Astrocyte of the hippocampus (primary cell): ENCODE data around the gene KBTBD7.

ENCODE experiments used
- DNase-seq: peaks from one replicate; pipeline ENCODE4 v3.0.0; 2011; ENCODE audit warnings: low read depth, low spot score

The KBTBD7 gene, protein sequence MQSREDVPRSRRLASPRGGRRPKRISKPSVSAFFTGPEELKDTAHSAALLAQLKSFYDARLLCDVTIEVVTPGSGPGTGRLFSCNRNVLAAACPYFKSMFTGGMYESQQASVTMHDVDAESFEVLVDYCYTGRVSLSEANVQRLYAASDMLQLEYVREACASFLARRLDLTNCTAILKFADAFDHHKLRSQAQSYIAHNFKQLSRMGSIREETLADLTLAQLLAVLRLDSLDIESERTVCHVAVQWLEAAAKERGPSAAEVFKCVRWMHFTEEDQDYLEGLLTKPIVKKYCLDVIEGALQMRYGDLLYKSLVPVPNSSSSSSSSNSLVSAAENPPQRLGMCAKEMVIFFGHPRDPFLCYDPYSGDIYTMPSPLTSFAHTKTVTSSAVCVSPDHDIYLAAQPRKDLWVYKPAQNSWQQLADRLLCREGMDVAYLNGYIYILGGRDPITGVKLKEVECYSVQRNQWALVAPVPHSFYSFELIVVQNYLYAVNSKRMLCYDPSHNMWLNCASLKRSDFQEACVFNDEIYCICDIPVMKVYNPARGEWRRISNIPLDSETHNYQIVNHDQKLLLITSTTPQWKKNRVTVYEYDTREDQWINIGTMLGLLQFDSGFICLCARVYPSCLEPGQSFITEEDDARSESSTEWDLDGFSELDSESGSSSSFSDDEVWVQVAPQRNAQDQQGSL

DNA sequence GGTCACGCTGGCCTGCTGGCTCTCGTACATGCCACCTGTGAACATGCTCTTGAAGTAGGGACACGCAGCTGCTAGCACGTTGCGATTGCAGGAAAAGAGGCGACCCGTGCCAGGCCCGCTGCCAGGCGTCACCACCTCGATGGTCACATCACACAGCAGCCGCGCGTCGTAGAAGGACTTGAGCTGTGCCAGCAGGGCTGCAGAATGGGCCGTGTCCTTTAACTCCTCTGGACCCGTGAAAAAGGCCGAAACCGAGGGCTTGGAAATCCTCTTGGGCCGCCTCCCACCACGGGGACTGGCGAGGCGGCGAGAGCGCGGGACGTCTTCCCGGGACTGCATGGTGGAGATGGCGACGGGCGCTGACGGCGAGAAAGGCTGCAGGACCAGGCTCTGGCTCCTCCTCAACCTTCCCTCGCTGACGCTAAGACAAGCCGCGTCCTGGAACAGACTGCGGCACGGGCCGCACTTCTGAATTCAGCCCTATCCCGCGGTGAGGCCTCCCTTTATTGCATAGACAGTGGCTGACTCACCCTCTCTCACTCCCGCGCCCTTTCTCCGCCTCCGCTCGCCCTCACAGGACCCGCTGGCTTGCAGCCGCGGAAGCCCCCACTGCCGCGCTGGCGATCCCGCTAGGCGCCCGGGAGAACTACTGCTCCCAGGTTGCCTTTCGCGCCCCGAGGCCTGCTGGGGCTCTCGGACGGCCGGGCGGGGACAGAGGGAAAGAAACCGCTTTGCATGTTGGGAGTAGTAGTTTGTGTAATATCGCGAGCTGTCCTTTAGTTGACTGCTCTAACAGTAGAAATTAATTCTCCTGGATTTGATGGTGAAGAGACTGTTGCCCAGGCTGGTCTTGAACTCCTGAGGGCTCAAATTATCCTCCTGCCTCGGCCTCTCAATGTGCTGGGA is at the start of gene KBTBD7:
KBTBD7 (minus strand) TSS at position 651 of the 906 bp plus-strand sequence; CDS start at position 339, 312 bp downstream.
- peak; percentile 99 for DNase-seq

DNA sequence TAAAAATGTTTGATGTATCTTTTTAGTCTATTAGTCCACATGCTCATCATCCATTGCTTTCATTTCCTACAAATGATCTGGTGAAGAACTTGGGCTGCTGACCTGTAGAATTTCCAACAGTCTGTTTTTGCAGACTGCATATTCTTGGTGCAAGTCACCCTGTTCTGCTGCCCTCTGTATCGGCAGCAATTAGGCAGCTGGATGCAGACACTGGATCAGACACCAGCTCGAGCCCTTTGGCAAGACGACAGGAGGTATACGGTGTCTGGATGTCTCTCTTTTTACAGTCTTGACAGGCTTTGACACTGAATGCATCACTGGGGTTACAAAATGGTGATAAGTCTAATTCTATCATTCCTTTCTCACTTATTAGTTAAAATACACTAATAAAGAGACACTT is 47.3 kb upstream of the KBTBD7 start:
- no peak for DNase-seq

DNA sequence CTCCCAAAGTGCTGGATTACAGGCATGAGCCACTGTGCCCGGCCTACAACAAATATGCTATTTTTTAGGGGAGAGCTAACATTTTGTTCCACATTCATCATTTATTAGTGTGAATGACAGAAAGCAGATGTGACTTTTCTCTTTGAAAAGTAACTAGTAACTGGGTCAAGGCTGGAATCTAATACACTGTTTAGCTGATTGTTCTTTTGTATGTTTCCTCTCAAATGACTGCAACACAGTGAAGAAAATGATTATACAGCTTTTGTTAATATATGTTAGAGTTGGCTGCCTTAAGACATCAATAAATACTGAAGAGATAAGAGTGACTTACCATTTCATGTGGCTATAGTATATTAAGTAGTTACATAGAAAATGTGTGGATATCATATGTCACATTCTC is 42.0 kb upstream of the KBTBD7 start:
- no peak for DNase-seq

DNA sequence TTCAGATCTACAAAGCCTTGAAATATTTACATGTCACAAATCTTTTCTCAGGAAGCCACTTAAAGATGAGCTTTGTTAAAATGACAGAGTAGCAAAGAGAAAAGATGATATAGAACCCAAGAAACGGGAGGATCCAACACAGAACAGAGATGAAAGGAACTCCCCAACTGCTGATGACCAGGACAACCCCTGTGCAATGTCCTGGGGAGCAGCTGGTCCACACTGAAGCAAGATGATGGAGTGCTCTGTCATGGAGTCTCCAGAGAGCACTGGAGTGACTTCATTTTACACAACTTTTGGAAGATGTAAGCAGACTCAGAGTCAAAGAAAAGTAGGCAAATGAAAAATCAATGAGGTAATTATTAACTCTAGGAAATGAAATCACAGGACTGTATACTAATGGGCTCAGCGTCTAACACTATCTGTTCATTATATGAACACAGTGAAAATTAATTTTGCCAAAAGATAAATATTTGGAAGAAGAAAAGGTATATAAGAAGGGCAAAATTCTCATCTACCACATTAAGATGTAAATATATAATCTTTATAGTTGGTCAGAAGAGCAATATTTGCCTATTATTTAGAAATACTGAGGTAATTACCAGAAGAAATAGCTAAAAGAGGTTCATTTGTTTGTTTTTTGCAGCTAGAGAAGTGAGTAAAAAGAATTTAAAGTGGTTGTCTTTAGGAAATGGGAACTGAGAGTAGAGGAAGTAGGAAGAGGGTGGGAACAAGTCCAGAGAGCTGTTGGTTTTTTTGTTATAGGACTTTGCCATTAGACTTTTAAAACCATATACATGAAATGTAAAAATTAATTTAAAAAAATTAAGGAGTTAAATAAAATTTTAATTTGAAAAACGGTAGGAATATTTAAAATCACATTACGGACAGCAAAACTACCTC is 38.5 kb upstream of the KBTBD7 start:
- DNase-seq = no peak

DNA sequence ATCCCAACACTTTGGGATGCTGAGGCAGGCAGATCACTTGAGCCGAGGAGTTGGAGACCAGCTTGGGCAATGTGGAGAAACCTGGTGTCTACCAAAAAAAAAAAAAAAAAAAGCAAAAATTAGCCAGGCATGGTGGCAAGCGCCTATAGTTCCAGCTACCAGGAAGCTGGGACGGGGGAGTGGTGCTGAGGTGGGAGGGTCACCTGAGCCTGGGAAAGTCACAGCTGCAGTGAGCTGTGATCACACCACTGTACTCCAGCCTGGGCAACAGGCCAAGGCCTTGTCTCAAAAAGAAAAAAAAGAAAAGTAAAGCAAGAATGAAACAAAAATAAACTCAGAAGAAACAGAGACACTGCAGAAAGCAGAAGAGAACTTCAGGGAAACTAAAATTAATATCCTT is 37.4 kb upstream of the KBTBD7 start:
- peak; percentile 26 for DNase-seq

DNA sequence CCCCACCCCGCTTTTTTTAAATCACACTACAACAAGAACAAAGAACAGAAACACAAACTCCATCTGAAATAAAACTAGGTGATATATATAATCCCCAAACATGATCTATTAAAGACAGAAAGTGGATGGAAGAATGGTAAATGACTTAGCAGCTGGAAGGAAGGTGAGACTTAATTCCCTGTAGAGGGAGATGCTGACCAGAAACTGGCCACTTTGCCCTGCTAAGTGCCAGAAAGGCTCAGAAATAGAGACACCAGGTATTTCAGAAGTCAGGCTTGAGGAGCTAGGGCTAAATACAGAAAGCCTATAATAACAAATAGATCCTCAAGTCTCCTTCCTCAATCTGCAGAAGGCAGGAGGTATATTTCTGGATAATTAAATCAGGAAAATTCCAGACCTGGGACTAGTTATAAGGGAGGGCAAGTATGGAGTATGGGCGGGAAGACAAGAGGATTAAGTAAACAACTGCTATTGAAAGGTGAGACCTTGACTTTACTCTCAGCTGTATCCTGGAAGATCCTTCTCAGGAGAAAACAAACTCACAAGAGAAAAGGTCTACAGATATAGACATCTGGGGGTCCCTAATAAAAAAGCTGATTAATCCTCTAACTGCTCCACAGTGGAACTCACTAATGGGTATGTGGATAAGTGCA is 36.8 kb upstream of the KBTBD7 start:
- no peak for DNase-seq

DNA sequence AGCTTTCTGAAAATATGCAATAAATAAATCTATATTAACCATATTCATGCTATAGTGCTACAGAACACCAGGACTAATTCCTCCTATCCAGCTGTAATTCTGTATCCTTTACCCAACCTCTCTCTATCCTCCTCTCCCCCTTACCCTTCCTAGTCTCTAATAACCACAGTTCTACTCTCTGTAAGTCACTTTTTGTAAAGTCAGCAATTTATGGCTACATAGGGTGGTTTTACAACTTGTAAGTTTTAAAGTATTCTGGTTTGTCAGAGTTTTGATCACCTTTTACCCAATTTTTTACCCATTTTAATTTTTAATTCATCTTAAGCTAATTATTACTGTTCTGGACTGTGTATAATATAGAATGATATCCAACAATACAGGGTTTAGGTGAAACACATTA is 35.0 kb upstream of the KBTBD7 start:
- no peak for DNase-seq

DNA sequence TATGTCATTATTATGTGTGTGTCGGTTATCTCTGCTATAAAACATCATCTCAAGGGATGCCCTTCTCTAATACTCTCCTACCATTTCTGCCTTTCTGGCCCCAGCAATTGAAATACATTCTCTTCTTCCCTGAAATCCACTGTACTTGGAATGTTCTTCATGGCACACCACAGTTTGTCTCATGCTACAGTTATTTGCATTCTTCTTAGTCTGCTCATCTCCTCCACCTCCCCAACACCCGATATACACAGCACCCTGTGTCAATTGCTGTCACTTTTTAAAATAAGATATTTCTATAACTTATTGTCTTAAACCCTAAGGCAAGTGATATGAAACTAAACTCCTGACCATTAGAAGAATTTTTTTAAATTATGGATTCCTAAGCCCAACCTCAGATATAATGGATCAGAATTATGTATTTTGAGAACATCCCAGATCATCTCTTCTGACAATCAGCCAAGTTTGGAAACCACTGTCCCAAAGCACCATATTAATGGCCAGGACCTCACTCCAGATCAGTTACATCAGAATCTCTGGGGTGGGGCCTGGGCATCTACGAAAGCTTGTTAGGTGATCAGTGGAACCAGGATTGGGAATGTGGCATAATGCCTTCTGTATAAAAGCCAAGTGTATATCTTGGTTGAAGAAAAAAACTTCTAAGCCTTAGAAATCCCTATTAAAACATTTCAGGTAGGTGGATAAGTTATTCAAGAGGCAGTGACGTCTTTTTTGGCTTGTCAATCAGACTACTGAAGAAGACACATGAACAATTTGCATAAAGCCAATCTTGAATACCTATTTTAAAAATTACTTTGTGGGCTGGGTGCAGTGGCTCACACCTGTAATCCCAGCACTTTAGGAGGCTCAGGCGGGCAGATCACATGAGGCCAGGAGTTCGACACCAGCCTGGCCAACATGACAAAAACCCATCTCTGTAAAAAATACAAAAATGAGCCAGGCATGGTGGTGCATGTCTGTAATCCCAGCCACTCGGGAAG is 30.0 kb upstream of the KBTBD7 start:
- DNase-seq = peak; percentile 66

DNA sequence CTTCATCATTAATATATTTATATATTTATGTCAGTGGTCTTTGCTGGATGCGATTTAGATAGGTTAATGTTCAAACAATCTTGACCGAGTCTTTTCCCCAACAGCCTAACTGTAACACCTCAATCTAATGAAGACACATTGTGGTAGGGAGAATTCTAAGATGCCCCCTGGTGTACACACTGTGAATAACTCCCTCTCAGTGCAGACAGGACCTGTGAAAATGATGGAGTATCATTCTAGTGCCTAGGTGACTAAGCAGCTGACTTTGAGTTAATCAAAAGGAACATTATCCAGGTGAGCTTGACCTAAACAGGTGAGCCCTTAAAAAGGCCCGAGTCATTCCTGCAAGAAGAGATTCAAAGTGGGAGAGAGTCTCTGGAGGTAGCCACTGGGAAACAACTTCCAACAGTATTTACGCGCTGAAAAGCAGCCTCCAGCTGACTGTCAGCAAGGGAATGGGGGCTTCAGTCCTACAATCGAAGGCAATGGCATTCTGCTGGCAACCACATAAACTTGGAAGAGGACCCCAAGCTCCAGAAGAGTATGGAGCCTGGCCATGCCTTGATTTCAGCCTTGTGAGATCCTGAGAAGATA is 28.0 kb upstream of the KBTBD7 start:
- peak; percentile 67 for DNase-seq

DNA sequence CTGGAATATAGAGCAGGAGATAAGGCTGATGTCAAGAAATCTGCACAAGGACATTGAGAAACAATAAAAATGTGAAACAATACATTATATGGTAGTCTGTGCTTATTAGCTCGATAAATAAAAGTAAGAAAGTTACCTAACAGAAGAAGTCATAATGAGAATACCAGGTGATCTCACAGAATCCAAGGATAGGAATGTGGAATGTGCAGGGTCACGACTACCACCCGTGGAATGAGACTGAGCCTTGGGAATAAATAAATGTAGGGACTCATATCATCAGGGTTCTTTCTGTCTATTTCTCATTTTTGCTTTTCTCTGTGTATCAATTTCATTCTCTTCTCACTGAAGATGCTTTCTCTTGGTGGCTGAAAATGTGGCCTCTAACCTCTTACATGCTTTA is 26.0 kb upstream of the KBTBD7 start:
- peak; percentile 5 for DNase-seq

DNA sequence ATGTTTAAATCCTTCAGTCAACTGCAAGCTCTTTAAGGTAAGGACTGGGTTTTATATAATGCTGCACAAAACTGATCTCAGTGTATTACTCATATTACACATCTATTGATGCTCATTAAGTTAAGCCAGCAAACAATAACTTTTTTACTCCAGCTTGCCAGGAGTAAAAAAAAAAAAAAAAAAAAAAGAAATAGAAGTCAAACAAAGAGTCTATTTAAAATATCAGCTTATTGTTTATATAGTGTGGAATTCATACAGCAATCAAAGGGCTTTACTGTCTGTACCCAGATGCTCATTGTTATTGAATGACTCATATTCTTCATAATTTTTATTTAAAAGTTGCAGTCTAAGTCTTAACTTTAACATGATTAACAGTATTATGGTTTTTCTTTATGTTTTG is 21.8 kb upstream of the KBTBD7 start:
- no peak for DNase-seq

DNA sequence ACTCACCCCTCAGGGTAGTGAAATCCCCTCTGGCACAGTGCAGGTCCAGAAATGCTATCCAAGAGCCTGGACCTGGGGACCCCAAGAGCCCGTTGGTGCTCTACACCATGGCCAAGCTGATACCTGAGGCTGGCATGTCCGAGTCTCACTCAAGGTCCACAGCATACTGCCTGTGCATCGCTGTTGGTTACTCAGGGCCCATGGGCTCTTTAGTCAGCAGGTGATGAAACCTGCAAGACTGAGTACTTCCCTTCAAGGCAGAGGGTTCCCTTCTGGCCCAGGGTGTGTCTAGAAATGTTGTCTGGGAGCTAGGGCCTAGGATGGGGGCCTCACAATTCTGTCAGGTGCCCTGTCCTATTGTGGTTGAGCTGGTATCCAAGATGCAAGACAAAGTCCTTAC is 19.6 kb upstream of the KBTBD7 start:
- DNase-seq = no peak

DNA sequence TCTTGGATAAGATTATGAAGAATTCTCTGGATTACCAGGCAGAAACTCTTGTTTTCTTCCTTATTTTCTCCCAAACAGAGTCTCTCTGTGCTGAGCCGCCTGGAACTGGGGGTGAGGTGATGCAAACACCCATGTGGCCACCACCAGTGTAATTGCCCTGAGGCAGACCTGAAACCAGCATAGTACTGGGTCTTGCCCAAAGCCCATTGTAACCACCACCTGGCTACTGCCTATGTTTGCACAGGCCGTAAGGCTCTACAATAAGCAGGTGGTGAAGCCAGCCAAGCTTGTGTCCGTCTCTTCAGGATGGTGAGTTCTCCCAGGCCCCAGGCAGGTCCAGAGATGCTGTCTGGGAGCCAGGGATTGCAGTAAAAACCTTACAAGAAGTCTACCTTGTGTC is 18.9 kb upstream of the KBTBD7 start:
- DNase-seq = no peak

DNA sequence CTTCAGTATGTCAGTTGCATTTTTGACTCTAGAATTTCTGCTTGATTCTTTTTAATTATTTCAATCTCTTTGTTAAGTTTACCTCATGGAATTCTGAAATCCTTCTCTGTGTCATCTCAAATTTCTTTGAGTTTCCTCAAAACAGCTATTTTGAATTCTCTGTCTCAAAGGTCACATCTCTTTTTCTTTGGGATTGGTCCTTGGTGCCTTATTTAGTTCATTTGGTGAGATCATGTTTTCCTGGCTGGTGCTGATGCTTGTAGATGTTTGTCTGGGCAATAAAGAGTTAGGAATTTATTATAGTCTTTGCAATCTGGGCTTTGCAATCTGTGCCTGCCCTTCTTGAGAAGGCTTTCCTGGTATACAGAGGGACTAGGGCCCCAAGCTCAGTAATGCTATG is 18.5 kb upstream of the KBTBD7 start:
- no peak for DNase-seq

DNA sequence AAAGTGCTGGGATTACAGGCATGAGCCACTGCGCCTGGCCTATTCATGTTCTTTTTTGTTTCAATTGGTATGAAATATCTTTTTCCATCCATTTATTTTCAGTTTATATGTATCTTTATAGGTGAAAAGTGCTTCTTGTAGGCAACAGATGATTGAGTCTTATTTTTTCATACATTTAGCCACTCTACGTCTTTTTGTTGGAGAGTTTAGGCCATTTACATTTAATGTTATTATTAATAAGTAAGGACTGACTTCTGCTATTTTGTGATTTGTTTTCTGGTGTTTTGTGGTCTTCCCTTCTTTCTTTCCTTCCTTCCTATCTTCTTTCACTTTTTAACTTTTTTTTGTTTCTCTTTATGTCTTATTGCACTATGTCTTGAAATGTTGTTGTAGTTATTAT is 16.7 kb upstream of the KBTBD7 start:
- DNase-seq = no peak

DNA sequence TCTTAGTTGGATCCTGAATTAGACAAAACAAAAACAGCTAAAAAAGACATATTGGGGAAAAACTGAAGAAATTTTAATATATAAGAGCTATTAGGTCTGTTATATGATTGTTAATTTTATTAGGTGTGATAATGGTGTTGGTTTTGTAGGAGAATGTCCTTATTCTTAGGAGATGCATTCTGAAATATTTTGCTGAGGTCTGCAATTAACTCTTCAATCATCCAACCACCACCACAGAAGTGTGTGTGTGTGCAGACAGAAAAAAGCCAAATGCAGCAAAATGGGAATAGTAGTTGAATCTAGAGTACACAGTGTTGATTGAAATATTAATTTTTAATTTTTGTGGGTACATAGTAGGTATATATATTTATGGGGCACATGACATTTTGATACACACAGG is 12.1 kb upstream of the KBTBD7 start:
- DNase-seq = no peak

DNA sequence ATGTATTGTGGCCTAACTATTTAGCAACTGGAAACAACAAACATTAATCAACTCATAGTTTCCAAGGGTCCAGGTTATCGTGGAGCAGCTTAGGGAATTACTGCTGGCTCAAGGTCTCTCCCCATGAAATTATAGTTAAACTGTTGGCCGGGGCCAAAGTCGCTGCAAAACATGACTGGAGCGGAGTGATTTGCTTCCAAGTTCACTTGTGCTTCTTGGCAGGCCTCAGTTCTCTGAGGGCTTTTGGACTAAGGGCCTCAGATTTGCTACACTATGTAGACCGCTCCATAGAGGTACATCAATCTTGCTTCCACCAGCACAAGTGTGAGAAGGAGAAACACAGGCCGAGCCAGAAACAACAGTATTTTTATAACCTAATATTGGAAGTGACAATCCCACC is 9.4 kb upstream of the KBTBD7 start:
- DNase-seq = no peak

DNA sequence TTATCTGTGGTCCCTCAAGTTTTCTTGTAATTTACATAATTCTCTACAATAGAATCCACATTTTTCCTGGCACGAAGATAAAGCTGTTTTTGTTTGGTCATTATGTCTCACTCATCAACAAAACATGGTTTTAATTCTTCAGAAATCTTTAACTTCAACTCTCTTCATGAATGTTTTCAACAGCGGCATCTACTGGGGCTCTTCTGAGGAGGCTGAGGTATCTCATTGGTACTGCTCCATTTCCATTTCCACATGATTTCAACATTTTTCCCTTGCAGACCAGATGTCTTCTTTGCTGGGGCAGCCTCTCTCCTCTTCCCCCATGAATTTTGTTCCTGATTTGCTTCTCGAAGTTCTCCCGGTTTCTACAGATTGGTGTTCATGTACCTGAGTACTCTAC is 5.8 kb upstream of the KBTBD7 start:
- no peak for DNase-seq

DNA sequence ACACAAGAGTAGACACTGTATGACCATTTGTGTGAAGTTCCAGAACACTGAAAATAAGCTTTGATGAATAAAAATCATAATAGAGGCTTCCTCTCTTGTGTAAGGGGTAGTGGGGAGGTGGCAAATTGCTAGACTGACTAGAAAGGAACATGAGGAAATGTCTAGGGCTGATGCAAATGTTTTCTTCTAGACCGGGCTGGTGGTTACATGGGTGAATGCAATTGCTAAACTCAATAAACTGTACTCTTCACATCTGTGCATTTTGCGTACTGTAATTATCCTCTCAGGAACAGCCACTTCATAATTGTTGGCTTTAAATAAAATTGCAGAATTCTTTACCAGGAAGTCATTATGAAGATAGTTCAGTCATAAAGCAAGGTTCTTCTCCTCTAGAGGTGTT is 5.2 kb upstream of the KBTBD7 start:
- DNase-seq = no peak
